HuH-7 (cell line): Measurements from ENCODE around the gene APOH.

Experiments used
- DNase-seq: peaks from one replicate; pipeline ENCODE4 v3.0.0; 2011; ENCODE audit warnings: low spot score

APOH gene

GRCh38 chr17:66192378-66192687 lies 36.9 kb downstream of the APOH start:
- no peak for DNase-seq

GRCh38 chr17:66191593-66192377 lies 37.4 kb downstream of the APOH start, which contains the start of gene CEP112:
Gene CEP112, minus strand, starts transcription at chr17:66192133.
- DNase-seq: peak; percentile 94

GRCh38 chr17:66190738-66191592 lies 38.2 kb downstream of the APOH start:
- DNase-seq: peak; percentile 24

GRCh38 chr17:66187718-66188117 lies 41.5 kb downstream of the APOH start:
- no peak for DNase-seq

- DNase-seq: no peak
Measured at GRCh38 chr17:66185862-66186261, 43.4 kb downstream of the APOH start.

GRCh38 chr17:66184392-66184791 lies 44.8 kb downstream of the APOH start:
- DNase-seq: no peak

GRCh38 chr17:66183529-66183928 lies 45.7 kb downstream of the APOH start:
- no peak for DNase-seq

- no peak for DNase-seq
Measured at GRCh38 chr17:66178642-66179041, 50.6 kb downstream of the APOH start.

- no peak for DNase-seq
Measured at GRCh38 chr17:66177048-66177447, 52.2 kb downstream of the APOH start.

- no peak for DNase-seq
Measured at GRCh38 chr17:66175892-66176291, 53.3 kb downstream of the APOH start.

GRCh38 chr17:66172691-66173223 lies 56.5 kb downstream of the APOH start:
- DNase-seq: no peak

GRCh38 chr17:66172144-66172543 lies 57.1 kb downstream of the APOH start:
- DNase-seq: no peak

GRCh38 chr17:66171692-66172091 lies 57.5 kb downstream of the APOH start:
- no peak for DNase-seq

GRCh38 chr17:66171172-66171571 lies 58.0 kb downstream of the APOH start:
- no peak for DNase-seq

GRCh38 chr17:66169839-66170238 lies 59.4 kb downstream of the APOH start:
- no peak for DNase-seq

GRCh38 chr17:66167189-66167815 lies 61.9 kb downstream of the APOH start:
- DNase-seq: no peak

GRCh38 chr17:66165537-66166123 lies 63.6 kb downstream of the APOH start:
- DNase-seq: peak; percentile 49
